Measurements from ENCODE around the gene PLXNA2.

- TF ChIP-seq CTCF (conservative IDR thresholded peaks at IDR 0.05) (no peak), EZH2 (IDR thresholded peaks at IDR 0.05; ENCODE audit: low read depth) (no peak)
Observed at GRCh38 chr1:208004851-208005250, 239.3 kb downstream of the PLXNA2 start.

Measured in PC-9 (cell line).